ENCODE results near the gene BHLHE40. TPM values are rescaled to one million over a fixed set of nuclear protein-coding genes. Genes with fewer than 3 reads are reported as not detected.
A peak's percentile ranks its signal among the peaks of the same experiment; 100 is the strongest.

The BHLHE40 gene
- total and polyA plus RNA-seq, 2 of the 13 experiments (the other 11 are each of a cell fraction or from before 2014, with no cell fraction given), result 1.8 to 51.0 TPM

DNA sequence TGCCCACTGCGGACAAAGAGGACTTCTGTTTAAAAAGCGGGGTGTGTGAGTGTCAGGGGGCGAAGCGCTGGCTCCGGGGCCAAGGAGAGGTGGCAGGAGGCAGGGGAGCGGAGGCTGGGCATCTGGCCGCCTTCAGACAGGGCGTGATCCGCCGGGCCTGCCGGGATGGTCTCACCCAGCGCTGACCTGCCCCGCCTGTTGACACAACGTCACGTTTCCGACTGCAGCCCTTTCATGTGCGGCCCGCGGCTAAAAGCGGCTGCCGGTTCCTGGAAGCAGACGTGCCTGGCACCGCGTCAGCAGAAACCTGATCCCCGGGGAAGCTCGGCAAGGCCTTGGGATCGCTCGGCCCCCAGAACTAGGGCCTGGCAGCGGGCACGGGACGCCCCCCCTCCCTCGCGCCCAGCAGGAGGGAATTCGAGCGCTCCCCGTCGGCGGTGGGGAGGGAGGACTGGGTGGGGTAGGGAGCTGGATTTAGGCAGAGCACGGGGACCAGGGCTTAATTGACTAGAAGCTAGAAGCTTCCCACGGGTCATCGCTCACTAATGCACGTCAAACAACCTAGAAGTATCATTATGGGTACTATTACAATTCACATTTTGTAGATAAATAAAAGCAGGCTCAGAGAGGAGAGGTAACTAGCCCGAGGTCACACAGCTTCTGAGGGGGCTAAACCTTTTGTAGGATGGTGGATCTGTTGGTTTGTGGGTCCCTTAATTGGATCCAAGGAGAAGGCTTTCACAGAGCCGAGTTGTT lies 7.7 kb downstream of the BHLHE40 start (continued):
- TF ChIP-seq, protein P1, sequence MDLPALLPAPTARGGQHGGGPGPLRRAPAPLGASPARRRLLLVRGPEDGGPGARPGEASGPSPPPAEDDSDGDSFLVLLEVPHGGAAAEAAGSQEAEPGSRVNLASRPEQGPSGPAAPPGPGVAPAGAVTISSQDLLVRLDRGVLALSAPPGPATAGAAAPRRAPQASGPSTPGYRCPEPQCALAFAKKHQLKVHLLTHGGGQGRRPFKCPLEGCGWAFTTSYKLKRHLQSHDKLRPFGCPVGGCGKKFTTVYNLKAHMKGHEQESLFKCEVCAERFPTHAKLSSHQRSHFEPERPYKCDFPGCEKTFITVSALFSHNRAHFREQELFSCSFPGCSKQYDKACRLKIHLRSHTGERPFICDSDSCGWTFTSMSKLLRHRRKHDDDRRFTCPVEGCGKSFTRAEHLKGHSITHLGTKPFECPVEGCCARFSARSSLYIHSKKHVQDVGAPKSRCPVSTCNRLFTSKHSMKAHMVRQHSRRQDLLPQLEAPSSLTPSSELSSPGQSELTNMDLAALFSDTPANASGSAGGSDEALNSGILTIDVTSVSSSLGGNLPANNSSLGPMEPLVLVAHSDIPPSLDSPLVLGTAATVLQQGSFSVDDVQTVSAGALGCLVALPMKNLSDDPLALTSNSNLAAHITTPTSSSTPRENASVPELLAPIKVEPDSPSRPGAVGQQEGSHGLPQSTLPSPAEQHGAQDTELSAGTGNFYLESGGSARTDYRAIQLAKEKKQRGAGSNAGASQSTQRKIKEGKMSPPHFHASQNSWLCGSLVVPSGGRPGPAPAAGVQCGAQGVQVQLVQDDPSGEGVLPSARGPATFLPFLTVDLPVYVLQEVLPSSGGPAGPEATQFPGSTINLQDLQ (CRISPR knock-in tag; IDR thresholded peaks at IDR 0.05), result peak; percentile 97
- TF ChIP-seq TCF12 (IDR thresholded peaks at IDR 0.05), result no peak
- peak; percentile 100 for TF ChIP-seq TCF12 (CRISPR knock-in tag; IDR thresholded peaks at IDR 0.05)
- TF ChIP-seq HES4 (CRISPR knock-in tag; IDR thresholded peaks at IDR 0.05; ENCODE audit: borderline replicate concordance), result peak; percentile 49; the same call in 1 of the 2 replicates
- TF ChIP-seq GATA4 (IDR thresholded peaks at IDR 0.05; ENCODE audit: borderline replicate concordance, low read depth), result peak; percentile 95
- TF ChIP-seq ARNTL (CRISPR knock-in tag; IDR thresholded peaks at IDR 0.05), result peak; percentile 100
- no peak for TF ChIP-seq HOXA7 (CRISPR knock-in tag; IDR thresholded peaks at IDR 0.05)
- TF ChIP-seq, protein P2, sequence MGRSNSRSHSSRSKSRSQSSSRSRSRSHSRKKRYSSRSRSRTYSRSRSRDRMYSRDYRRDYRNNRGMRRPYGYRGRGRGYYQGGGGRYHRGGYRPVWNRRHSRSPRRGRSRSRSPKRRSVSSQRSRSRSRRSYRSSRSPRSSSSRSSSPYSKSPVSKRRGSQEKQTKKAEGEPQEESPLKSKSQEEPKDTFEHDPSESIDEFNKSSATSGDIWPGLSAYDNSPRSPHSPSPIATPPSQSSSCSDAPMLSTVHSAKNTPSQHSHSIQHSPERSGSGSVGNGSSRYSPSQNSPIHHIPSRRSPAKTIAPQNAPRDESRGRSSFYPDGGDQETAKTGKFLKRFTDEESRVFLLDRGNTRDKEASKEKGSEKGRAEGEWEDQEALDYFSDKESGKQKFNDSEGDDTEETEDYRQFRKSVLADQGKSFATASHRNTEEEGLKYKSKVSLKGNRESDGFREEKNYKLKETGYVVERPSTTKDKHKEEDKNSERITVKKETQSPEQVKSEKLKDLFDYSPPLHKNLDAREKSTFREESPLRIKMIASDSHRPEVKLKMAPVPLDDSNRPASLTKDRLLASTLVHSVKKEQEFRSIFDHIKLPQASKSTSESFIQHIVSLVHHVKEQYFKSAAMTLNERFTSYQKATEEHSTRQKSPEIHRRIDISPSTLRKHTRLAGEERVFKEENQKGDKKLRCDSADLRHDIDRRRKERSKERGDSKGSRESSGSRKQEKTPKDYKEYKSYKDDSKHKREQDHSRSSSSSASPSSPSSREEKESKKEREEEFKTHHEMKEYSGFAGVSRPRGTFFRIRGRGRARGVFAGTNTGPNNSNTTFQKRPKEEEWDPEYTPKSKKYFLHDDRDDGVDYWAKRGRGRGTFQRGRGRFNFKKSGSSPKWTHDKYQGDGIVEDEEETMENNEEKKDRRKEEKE (IDR thresholded peaks at IDR 0.05), result no peak
- 0 out of 2 replicates have a peak, but pooled peaks have one; percentile 43 for TF ChIP-seq ZNF333 (CRISPR knock-in tag; IDR thresholded peaks at IDR 0.05; ENCODE audit: borderline replicate concordance)
- TF ChIP-seq, protein P3, sequence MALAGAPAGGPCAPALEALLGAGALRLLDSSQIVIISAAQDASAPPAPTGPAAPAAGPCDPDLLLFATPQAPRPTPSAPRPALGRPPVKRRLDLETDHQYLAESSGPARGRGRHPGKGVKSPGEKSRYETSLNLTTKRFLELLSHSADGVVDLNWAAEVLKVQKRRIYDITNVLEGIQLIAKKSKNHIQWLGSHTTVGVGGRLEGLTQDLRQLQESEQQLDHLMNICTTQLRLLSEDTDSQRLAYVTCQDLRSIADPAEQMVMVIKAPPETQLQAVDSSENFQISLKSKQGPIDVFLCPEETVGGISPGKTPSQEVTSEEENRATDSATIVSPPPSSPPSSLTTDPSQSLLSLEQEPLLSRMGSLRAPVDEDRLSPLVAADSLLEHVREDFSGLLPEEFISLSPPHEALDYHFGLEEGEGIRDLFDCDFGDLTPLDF (CRISPR knock-in tag; IDR thresholded peaks at IDR 0.05), result 0 out of 2 replicates have a peak, but pooled peaks have one; percentile 21
- no peak for TF ChIP-seq FLYWCH1 (CRISPR knock-in tag; IDR thresholded peaks at IDR 0.05)
- TF ChIP-seq, protein P4, sequence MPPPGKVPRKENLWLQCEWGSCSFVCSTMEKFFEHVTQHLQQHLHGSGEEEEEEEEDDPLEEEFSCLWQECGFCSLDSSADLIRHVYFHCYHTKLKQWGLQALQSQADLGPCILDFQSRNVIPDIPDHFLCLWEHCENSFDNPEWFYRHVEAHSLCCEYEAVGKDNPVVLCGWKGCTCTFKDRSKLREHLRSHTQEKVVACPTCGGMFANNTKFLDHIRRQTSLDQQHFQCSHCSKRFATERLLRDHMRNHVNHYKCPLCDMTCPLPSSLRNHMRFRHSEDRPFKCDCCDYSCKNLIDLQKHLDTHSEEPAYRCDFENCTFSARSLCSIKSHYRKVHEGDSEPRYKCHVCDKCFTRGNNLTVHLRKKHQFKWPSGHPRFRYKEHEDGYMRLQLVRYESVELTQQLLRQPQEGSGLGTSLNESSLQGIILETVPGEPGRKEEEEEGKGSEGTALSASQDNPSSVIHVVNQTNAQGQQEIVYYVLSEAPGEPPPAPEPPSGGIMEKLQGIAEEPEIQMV (CRISPR knock-in tag; IDR thresholded peaks at IDR 0.05; ENCODE audit: low read depth), result peak; percentile 79; the same call in 1 of the 2 replicates
- TF ChIP-seq, protein P5, sequence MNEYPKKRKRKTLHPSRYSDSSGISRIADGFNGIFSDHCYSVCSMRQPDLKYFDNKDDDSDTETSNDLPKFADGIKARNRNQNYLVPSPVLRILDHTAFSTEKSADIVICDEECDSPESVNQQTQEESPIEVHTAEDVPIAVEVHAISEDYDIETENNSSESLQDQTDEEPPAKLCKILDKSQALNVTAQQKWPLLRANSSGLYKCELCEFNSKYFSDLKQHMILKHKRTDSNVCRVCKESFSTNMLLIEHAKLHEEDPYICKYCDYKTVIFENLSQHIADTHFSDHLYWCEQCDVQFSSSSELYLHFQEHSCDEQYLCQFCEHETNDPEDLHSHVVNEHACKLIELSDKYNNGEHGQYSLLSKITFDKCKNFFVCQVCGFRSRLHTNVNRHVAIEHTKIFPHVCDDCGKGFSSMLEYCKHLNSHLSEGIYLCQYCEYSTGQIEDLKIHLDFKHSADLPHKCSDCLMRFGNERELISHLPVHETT (CRISPR knock-in tag; conservative IDR thresholded peaks at IDR 0.05), result peak; percentile 95
- TF ChIP-seq, protein P6, sequence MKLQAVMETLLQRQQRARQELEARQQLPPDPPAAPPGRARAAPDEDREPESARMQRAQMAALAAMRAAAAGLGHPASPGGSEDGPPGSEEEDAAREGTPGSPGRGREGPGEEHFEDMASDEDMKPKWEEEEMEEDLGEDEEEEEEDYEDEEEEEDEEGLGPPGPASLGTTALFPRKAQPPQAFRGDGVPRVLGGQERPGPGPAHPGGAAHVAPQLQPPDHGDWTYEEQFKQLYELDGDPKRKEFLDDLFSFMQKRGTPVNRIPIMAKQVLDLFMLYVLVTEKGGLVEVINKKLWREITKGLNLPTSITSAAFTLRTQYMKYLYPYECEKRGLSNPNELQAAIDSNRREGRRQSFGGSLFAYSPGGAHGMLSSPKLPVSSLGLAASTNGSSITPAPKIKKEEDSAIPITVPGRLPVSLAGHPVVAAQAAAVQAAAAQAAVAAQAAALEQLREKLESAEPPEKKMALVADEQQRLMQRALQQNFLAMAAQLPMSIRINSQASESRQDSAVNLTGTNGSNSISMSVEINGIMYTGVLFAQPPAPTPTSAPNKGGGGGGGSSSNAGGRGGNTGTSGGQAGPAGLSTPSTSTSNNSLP (IDR thresholded peaks at IDR 0.05; ENCODE audit: low read depth, low read length), result peak; percentile 13; the same call in 1 of the 2 replicates
- no peak for TF ChIP-seq ZNF660 (CRISPR knock-in tag; IDR thresholded peaks at IDR 0.05; ENCODE audit: borderline replicate concordance, low read depth)
- peak; percentile 51; the same call in 1 of the 2 replicates for TF ChIP-seq ZSCAN12 (CRISPR knock-in tag; IDR thresholded peaks at IDR 0.05)
- no peak for TF ChIP-seq RBAK (CRISPR knock-in tag; IDR thresholded peaks at IDR 0.05)
